Endothelial cell of umbilical vein (primary cell): ENCODE results near the gene DQX1. TPM values are rescaled to one million over a fixed set of nuclear protein-coding genes. Genes with fewer than 3 reads are reported as not detected.

Experiments
- BruUV-seq: library from RNA; stranded (reverse); fragments of 400-500 nt; replicated peaks from 2 replicates; lab custom pipeline; 2021; lab: Mats Ljungman, UMichigan
- CTCF ChIA-PET: fragments of 300-600, 350-600 bp; sonication (Branson Sonifier 250); formaldehyde crosslinking; loops from one replicate; lab custom pipeline; 2021; ENCODE audit warnings: antibody characterized with exemption, inconsistent platforms; lab: Charles Lee
- POLR2A ChIA-PET: fragments of 300-600, 350-600 bp; sonication (Branson Sonifier 250); formaldehyde crosslinking; loops from one replicate; lab custom pipeline; 2021; ENCODE audit warnings: antibody characterized with exemption, inconsistent platforms; lab: Charles Lee
- DNase-seq: peaks from one replicate; pipeline ENCODE4 v3.0.0-alpha.2; 2011; ENCODE audit warnings: low read depth, low spot score
- FAIRE-seq: peaks from 2 replicates; lab custom pipeline; 2011; peaks lifted over from hg19 to GRCh38; lab: Jason Lieb, UNC
- H2AFZ ChIP-seq: 2 replicates; pipeline ENCODE4 v1.6.0; 2012; ENCODE audit warnings: low read depth, low read length, control low read depth, inconsistent platforms
- H3K27ac ChIP-seq: 2 replicates; pipeline ENCODE4 v1.5.1; 2011; ENCODE audit warnings: low read depth, mild to moderate bottlenecking, control low read depth, low read length, moderate library complexity; ENCODE audit not compliant: insufficient read depth
- H3K27me3 ChIP-seq, 2 experiments: 2 replicates each; pipeline versions ENCODE4 v1.6.0 to v1.6.1; 2011; ENCODE audit warnings: low read length in 2 of 2, mixed read lengths in 1 of 2; ENCODE audit not compliant: control insufficient read depth in 2 of 2, insufficient read depth in 2 of 2
- H3K36me3 ChIP-seq, 2 experiments: 2 replicates in 1 of 2; 3 replicates in 1 of 2; pipeline ENCODE4 v1.5.1; 2011; ENCODE audit warnings: low read length in 2 of 2, mild to moderate bottlenecking in 1 of 2, moderate library complexity in 1 of 2; ENCODE audit not compliant: control insufficient read depth in 2 of 2, insufficient read depth in 2 of 2; ENCODE audit errors: extremely low read depth in 1 of 2
- H3K4me1 ChIP-seq: 3 replicates; pipeline ENCODE4 v1.5.1; 2011; ENCODE audit warnings: mild to moderate bottlenecking, low read length; ENCODE audit not compliant: control insufficient read depth, insufficient read depth; ENCODE audit errors: extremely low read depth
- H3K4me2 ChIP-seq: 2 replicates; pipeline ENCODE4 v1.6.1; 2011; ENCODE audit warnings: low read length, control low read depth, mixed read lengths; ENCODE audit not compliant: insufficient read depth
- H3K4me3 ChIP-seq, 3 experiments: fragments of 200-600 bp in 1 of 3; sonication (generic), shearing (Covaris generic) in 1 of 3; replicated peaks in 1 of 3; 2 replicates each; pipeline ENCODE4 v1.5.1; 2011 to 2016; ENCODE audit warnings: control low read depth in 3 of 3, low read length in 3 of 3, mild to moderate bottlenecking in 2 of 3, inconsistent platforms in 1 of 3, low read depth in 1 of 3, moderate library complexity in 1 of 3; ENCODE audit not compliant: insufficient read depth in 1 of 3
- H3K79me2 ChIP-seq: 2 replicates; pipeline ENCODE4 v1.6.0; 2012; ENCODE audit warnings: low read length, inconsistent platforms; ENCODE audit not compliant: control insufficient read depth, insufficient read depth
- H3K9ac ChIP-seq: replicated peaks from 2 replicates; pipeline ENCODE3; 2011; ENCODE audit warnings: low read length, control low read depth; ENCODE audit not compliant: insufficient read depth; ENCODE audit errors: extremely low read depth
- H3K9me1 ChIP-seq: replicated peaks from 3 replicates; pipeline ENCODE4 v1.6.0; 2011; ENCODE audit warnings: mild to moderate bottlenecking, low read length; ENCODE audit not compliant: control insufficient read depth, insufficient read depth; ENCODE audit errors: extremely low read depth
- H3K9me3 ChIP-seq: replicated peaks from 2 replicates; pipeline ENCODE4 v1.5.1; 2012; ENCODE audit warnings: low read length, inconsistent platforms; ENCODE audit not compliant: control insufficient read depth, insufficient read depth
- H4K20me1 ChIP-seq: replicated peaks from 2 replicates; pipeline ENCODE3; 2011; ENCODE audit warnings: mild to moderate bottlenecking, low read length; ENCODE audit not compliant: control insufficient read depth, insufficient read depth; ENCODE audit errors: extremely low read depth
- CTCF ChIP-seq, 2 donors: IDR thresholded peaks; 1 replicate in 1 of 2; 2 replicates in 1 of 2; pipeline ENCODE4 v1.5.1; 2011; ENCODE audit warnings: low read length in 2 of 2, mild to moderate bottlenecking in 2 of 2, moderate library complexity in 2 of 2, control low read depth in 1 of 2, inconsistent platforms in 1 of 2, low read depth in 1 of 2; ENCODE audit not compliant: insufficient read depth in 1 of 2; ENCODE audit errors: extremely low read depth in 1 of 2
- EZH2 ChIP-seq: IDR thresholded peaks from 2 replicates; pipeline ENCODE4 v1.6.1; 2012; ENCODE audit warnings: borderline replicate concordance, low read depth, mild to moderate bottlenecking, moderate library complexity, low read length, inconsistent platforms; ENCODE audit not compliant: severe bottlenecking
- FOS ChIP-seq: IDR thresholded peaks from 2 replicates; pipeline ENCODE4 v1.6.1; 2011; ENCODE audit warnings: mild to moderate bottlenecking, low read length, moderate library complexity, borderline replicate concordance; ENCODE audit not compliant: insufficient read depth
- GATA2 ChIP-seq: IDR thresholded peaks from 2 replicates; pipeline ENCODE4 v1.7.0; 2011; ENCODE audit warnings: low read depth, mild to moderate bottlenecking, moderate library complexity, mixed read lengths, low read length; ENCODE audit not compliant: insufficient read length, insufficient read depth
- JUN ChIP-seq: IDR thresholded peaks from 2 replicates; pipeline ENCODE4 v1.6.1; 2011; ENCODE audit warnings: borderline replicate concordance, low read depth; ENCODE audit not compliant: insufficient read length, insufficient read depth
- MYC ChIP-seq: IDR thresholded peaks from one replicate; pipeline ENCODE4 v1.6.1; 2011; ENCODE audit warnings: mild to moderate bottlenecking, low read depth, low read length
- POLR2A ChIP-seq: IDR thresholded peaks from 2 replicates; pipeline ENCODE4 v1.6.1; 2012; ENCODE audit warnings: low read depth, mild to moderate bottlenecking, control low read depth, low read length
- POLR2AphosphoS5 ChIP-seq: IDR thresholded peaks from 2 replicates; pipeline ENCODE4 v1.6.1; 2012; ENCODE audit warnings: low read depth, mild to moderate bottlenecking, control low read depth, low read length, moderate library complexity; ENCODE audit not compliant: insufficient read depth
- dilution Hi-C: fragments of 300-500 bp; cut with MboI; formaldehyde crosslinking; loops from one replicate; pipeline ENCODE4 v1.15.0; 2019; ENCODE audit warnings: low sequenced_read_pairs; ENCODE audit not compliant: extremely low pct_ligation_motif_present
- intact Hi-C: fragments of 100-400 bp; cut with micrococcal nuclease; formaldehyde crosslinking; loops from one replicate; pipeline ENCODE4 v1.10.0; 2022
- polyA plus RNA-seq, 4 experiments: library from polyadenylated mRNA; depleted of rRNA in 3 of 4; stranded (reverse) in 3 of 4; unstranded in 1 of 4; fragments of >200 nt; gene quantifications; 2 replicates each; pipeline versions ENCODE4 v1.2.1 to v1.2.3, GENCODE V29; 2011 to 2012; ENCODE audit warnings: missing spikeins in 1 of 4
- total RNA-seq: library from RNA; stranded (reverse); gene quantifications from 2 replicates; pipeline ENCODE4 v1.2.3, GENCODE V29; 2021
- TF ChIP-seq, protein P1 (sequence below): IDR thresholded peaks from 2 replicates; pipeline ENCODE4 v1.6.1; 2011; ENCODE audit not compliant: insufficient read depth, insufficient read length

Gene DQX1
- total and polyA plus RNA-seq, 2 donors (not counting 3 experiments of a cell fraction or from before 2014, with no cell fraction given), result 0.06 to 0.44 TPM

GRCh38 chr2:74493546-74493945, 32.5 kb downstream of the DQX1 start:
- peak; percentile 63 for FAIRE-seq
- POLR2A ChIA-PET, result no interaction called here

More at GRCh38 chr2:74493546-74493945, 32.5 kb downstream of the DQX1 start:
- H2AFZ ChIP-seq, result no peak overlapping the region
- CTCF ChIA-PET, result interaction anchor here (0.6 to 1.3 kb wide), 6 partner anchors 9 to 92 kb away, joined by 3 to 11 read pairs (median 4); partner anchors contain the start of genes CCDC142, INO80B and TTC31
- DNase-seq, result no peak
- BruUV-seq, result no TSS peak
- no peak overlapping the region for H3K4me2 ChIP-seq
- no peak overlapping the region for H3K4me3 ChIP-seq
- no peaks in the 10 kb centered on the region for H4K20me1 ChIP-seq
- TF ChIP-seq EZH2 (no peak), POLR2A (no peak), POLR2AphosphoS5 (no peak), MYC (no peak), GATA2 (no peak), FOS (no peak), CTCF (IDR thresholded peaks at IDR 0.05; ENCODE audit: extremely low read depth in 1 of 2, insufficient read depth in 1 of 2, low read depth in 1 of 2, low read length in 2 of 2) (no peak), JUN (no peak)
- TF ChIP-seq, protein P1, sequence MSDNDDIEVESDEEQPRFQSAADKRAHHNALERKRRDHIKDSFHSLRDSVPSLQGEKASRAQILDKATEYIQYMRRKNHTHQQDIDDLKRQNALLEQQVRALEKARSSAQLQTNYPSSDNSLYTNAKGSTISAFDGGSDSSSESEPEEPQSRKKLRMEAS, result no peak
- no peaks in the 10 kb centered on the region for H3K9me3 ChIP-seq
- no peak overlapping the region for H3K27ac ChIP-seq
- H3K27me3 ChIP-seq, result peaks cover 10 to 16% of the 10 kb centered on the region in 2 experiments
- H3K4me1 ChIP-seq, result peaks cover 13% of the 10 kb centered on the region
- H3K9me1 ChIP-seq, result no peaks in the 10 kb centered on the region
- intact Hi-C loops (no loop called here), dilution Hi-C loops (no loop called here)
- H3K79me2 ChIP-seq, result no peaks in the 10 kb centered on the region
- H3K36me3 ChIP-seq, result peaks cover 3 to 14% of the 10 kb centered on the region in 2 experiments
- no peak overlapping the region for H3K9ac ChIP-seq
